HG02852 (cell line): Measurements from ENCODE around the gene TSPAN7.
A peak's percentile ranks its signal among the peaks of the same experiment; 100 is the strongest.

Experiments
- ATAC-seq: cut with Tn5 transposase; IDR thresholded peaks from one replicate; pipeline ENCODE4 v1.9.1; 2021; ENCODE audit warnings: mild to moderate bottlenecking, moderate library complexity; ENCODE audit not compliant: unreplicated experiment

TSPAN7 gene

GRCh38 chrX:38583181-38583580, 21.8 kb downstream of the TSPAN7 start:
- no peak for ATAC-seq

- no peak for ATAC-seq
Measured at GRCh38 chrX:38594434-38594833, 33.1 kb downstream of the TSPAN7 start.

- no peak for ATAC-seq
Measured at GRCh38 chrX:38595801-38596200, 34.5 kb downstream of the TSPAN7 start.

GRCh38 chrX:38596939-38597338, 35.6 kb downstream of the TSPAN7 start:
- no peak for ATAC-seq

GRCh38 chrX:38599796-38600755, 38.7 kb downstream of the TSPAN7 start:
- ATAC-seq, result no peak

GRCh38 chrX:38601866-38602265, 40.5 kb downstream of the TSPAN7 start:
- no peak for ATAC-seq

- ATAC-seq, result no peak
Measured at GRCh38 chrX:38606821-38607220, 45.5 kb downstream of the TSPAN7 start.

GRCh38 chrX:38607976-38608375, 46.6 kb downstream of the TSPAN7 start:
- no peak for ATAC-seq

- no peak for ATAC-seq
Measured at GRCh38 chrX:38610849-38611248, 49.5 kb downstream of the TSPAN7 start.

GRCh38 chrX:38612281-38612680, 50.9 kb downstream of the TSPAN7 start:
- no peak for ATAC-seq

- no peak for ATAC-seq
Measured at GRCh38 chrX:38614485-38614884, 53.1 kb downstream of the TSPAN7 start.

GRCh38 chrX:38616904-38617303, 55.6 kb downstream of the TSPAN7 start:
- no peak for ATAC-seq

GRCh38 chrX:38618180-38618579, 56.8 kb downstream of the TSPAN7 start:
- ATAC-seq, result no peak

GRCh38 chrX:38620623-38621022, 59.3 kb downstream of the TSPAN7 start:
- no peak for ATAC-seq

GRCh38 chrX:38626296-38626695, 65.0 kb downstream of the TSPAN7 start:
- no peak for ATAC-seq

GRCh38 chrX:38627683-38628082, 66.3 kb downstream of the TSPAN7 start:
- peak; percentile 95 for ATAC-seq

- no peak for ATAC-seq
Measured at GRCh38 chrX:38628587-38628986, 67.2 kb downstream of the TSPAN7 start.

GRCh38 chrX:38632516-38632915, 71.2 kb downstream of the TSPAN7 start:
- ATAC-seq, result no peak

GRCh38 chrX:38634665-38635064, 73.3 kb downstream of the TSPAN7 start:
- no peak for ATAC-seq

- ATAC-seq, result no peak
Measured at GRCh38 chrX:38636949-38637819, 75.8 kb downstream of the TSPAN7 start.

- no peak for ATAC-seq
Measured at GRCh38 chrX:38638952-38639529, 77.7 kb downstream of the TSPAN7 start.
